BJ (cell line): ENCODE measurements around the gene PKDCC. TPM values are rescaled to one million over a fixed set of nuclear protein-coding genes. Genes with fewer than 3 reads are reported as not detected.
"Not testable (repeated sequence)": the region's sequence is repeated elsewhere in the genome, so short reads cannot be mapped to it uniquely, and the experiment has no call there.

Source experiments
- CTCF ChIA-PET: fragments of 350-600 bp; formaldehyde crosslinking; extraction: SDS; loops from one replicate; lab custom pipeline; 2021; ENCODE audit warnings: antibody characterized with exemption, inconsistent platforms; lab: Yijun Ruan, JAX
- POLR2A ChIA-PET: fragments of 300-600 bp; sonication (Branson Sonifier 250); formaldehyde crosslinking; extraction: SDS; loops from one replicate; lab custom pipeline; 2021; ENCODE audit warnings: antibody characterized with exemption; lab: Charles Lee
- DNase-seq: peaks from one replicate; pipeline ENCODE4 v3.0.0-alpha.2; 2011; ENCODE audit warnings: low read depth
- H3K27me3 ChIP-seq: 2 replicates; pipeline ENCODE4 v1.6.0; 2011; ENCODE audit warnings: low read length; ENCODE audit not compliant: control insufficient read depth, insufficient read depth
- H3K36me3 ChIP-seq: 2 replicates; pipeline ENCODE4 v1.5.1; 2011; ENCODE audit warnings: low read length; ENCODE audit not compliant: control insufficient read depth, insufficient read depth
- H3K4me3 ChIP-seq: 2 replicates; pipeline ENCODE4 v1.5.1; 2011; ENCODE audit warnings: low read depth, mild to moderate bottlenecking, control low read depth, low read length
- CTCF ChIP-seq: IDR thresholded peaks from 2 replicates; pipeline ENCODE4 v1.5.1; 2011; ENCODE audit warnings: low read depth, mild to moderate bottlenecking, control low read depth, inconsistent platforms, low read length, moderate library complexity; ENCODE audit not compliant: insufficient read depth
- polyA plus RNA-seq: library from polyadenylated mRNA; depleted of rRNA; stranded (reverse); fragments of >200 nt; gene quantifications from 2 replicates; pipeline ENCODE4 v1.2.3, GENCODE V29; 2011

Gene PKDCC
- polyA plus RNA-seq, 1 experiment = 6.6 TPM

GRCh38 chr2:42030200-42030759 lies 17.5 kb upstream of the PKDCC start:
- POLR2A ChIA-PET = no interaction called here

DNA sequence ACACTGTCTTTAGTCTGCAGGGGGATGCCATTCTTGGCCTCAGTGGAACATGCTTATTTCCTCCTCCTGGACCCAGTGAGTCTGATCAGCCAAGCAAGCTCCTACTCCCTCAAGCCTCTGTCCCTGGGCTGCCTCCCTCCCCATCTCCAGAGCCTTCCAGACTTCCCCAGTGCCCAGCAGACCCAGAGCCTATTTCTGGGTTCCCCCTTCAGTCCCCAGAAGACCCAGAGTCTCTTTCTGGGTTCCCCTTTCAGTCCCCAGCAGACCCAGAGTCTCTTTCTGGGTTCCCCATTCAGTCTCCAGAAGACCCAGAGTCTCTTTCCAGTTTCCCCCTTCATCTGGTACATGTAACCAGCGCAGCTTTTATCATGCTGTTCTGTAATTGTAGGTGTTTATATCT lies 17.0 kb upstream of the PKDCC start:
- CTCF ChIA-PET = interaction anchor here (1.3 kb wide), 1 partner anchor 177 kb away, joined by 3 read pairs; no protein-coding TSS in a partner anchor
- POLR2A ChIA-PET = no interaction called here
- TF ChIP-seq CTCF = no peak
- Histone ChIP-seq H3K4me3 (no peak overlapping the region), H3K27me3 (peaks cover 7% of the 10 kb centered on the region), H3K36me3 (no peaks in the 10 kb centered on the region)
- DNase-seq = no peak

More at GRCh38 chr2:42030200-42030759, 17.5 kb upstream of the PKDCC start:
- Histone ChIP-seq H3K27me3 (peaks cover 6% of the 10 kb centered on the region; the same call in 1 of the 2 replicates), H3K4me3 (no peak overlapping the region), H3K36me3 (no peaks in the 10 kb centered on the region)
- TF ChIP-seq CTCF = no peak
- no peak for DNase-seq
- CTCF ChIA-PET = interaction anchor here (1.3 kb wide), 1 partner anchor 176 kb away, joined by 3 read pairs; no protein-coding TSS in a partner anchor

DNA sequence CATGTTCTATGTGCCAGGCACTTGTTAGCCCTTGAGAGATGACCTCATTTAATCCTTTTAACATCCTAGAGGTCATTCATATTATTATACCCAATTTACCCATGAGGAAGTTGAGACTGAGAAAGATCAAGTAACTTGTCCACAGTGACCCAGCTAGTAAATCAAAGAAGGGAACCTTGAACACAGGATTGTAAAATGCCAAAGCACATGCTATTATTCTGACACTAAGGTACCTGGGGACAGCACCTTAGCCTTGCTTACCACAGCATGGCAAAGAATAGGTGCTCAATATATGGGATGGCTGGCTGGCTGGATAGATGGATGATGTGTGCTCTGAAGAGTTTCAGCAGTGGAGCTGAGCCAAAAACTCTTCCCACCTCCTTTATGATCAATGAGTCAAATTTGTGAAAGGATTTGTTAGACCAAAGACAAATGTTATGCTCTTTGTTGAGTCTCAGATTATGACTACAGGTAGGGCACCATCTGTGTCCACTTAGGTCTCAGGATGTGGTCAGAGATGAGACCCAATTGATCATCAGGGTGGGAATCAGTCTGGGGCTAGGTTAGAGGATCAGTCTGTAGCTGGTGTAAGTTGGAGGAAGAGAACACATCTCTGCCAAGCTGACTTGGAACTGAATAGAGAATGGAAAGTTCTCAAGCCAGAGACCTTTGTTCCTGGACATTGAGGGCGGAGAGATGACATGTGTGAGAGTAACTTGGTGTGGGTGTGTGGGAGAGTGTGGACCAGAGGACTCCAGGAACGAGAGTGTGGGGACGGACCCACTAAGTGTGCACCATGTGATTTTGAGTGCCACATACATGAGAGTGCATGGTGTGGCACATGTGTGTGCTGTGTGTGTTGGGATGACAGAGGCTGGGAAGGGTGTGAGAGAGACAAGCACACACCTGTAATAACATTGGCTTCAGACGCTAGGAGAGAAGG lies 16.3 kb upstream of the PKDCC start:
- no peaks in the 10 kb centered on the region for H3K36me3 ChIP-seq
- no peak for TF ChIP-seq CTCF
- DNase-seq = no peak
- ChIA-PET CTCF (interaction anchor here (0.7 to 1.3 kb wide), 2 partner anchors 15 to 177 kb away, joined by 3 read pairs; no protein-coding TSS in a partner anchor), POLR2A (no interaction called here)
- H3K27me3 ChIP-seq = peaks cover 7% of the 10 kb centered on the region
- H3K4me3 ChIP-seq = no peak overlapping the region

DNA sequence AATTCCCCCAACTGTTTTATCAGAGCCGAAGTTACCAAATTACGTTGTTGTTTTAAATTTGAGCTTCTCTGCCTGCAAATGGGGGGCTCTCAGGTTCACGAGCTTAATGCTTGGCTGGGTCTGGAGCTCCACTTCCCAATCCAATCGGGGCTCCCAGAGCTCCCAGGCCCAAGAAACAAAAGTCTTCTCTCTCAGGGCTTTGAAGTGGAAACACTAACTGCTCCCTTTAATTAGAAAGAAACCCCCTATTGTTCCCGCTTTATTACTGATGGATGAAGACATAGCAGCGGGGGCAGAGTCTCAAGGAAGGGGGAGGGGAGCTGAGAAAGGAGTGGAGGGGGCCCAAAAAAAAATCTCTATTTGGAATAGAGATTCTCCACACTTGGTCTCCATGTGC lies 15.6 kb upstream of the PKDCC start:
- POLR2A ChIA-PET = no interaction called here
- TF ChIP-seq CTCF = no peak
- CTCF ChIA-PET = no interaction called here
- no peak overlapping the region for H3K4me3 ChIP-seq
- no peaks in the 10 kb centered on the region for H3K36me3 ChIP-seq
- peaks cover 7% of the 10 kb centered on the region for H3K27me3 ChIP-seq
- no peak for DNase-seq

DNA sequence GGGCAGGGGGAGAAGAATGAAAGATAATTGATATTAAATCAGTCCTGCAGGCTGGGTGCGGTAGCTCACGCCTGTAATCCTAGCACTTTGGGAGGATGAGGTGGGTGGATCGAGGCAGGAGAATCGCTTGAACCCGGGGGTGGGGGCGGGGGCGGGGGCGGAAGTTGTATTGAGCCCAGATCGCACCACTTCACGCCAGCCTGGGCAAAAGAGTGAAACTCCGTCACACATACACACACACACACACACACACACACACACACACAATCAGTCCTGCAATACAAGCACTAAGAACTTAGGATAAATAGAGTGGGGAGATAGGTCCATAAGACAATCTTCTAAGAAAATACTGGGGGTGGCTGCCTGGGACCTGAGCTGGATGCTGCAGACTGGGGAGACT lies 15.1 kb upstream of the PKDCC start:
- CTCF ChIA-PET = no interaction called here

DNA sequence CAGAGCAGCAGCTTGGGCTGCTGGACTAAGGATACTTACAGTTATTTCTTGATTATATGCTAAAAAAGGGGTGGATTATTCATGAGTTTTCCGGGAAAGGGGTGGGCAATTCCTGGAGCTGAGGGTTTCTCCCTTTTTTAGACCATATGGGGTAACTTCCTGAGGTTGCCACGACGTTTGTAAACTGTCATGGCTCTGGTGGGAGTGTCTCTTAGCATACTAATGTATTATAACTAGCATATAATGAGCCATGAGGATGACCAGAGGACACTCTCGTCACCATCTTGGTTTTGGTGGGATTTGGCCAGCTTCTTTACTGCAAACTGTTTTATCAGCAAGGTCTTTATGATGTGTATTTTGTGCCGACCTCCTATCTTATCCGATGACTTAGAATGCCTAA lies 13.7 kb upstream of the PKDCC start:
- CTCF ChIA-PET = interaction anchor here (0.5 to 1.1 kb wide), 2 partner anchors 12 to 26 kb away, joined by 3 read pairs; no protein-coding TSS in a partner anchor
- H3K27me3 ChIP-seq, DNase-seq, H3K4me3 ChIP-seq, POLR2A ChIA-PET, H3K36me3 ChIP-seq: not testable (repeated sequence)

More for the DNA sequence above, 15.1 kb upstream of the PKDCC start:
- no peak for DNase-seq
- H3K36me3 ChIP-seq = no peaks in the 10 kb centered on the region
- POLR2A ChIA-PET = no interaction called here
- TF ChIP-seq CTCF = no peak
- H3K4me3 ChIP-seq = no peak overlapping the region
- H3K27me3 ChIP-seq = peaks cover 7% of the 10 kb centered on the region
